Thoracic aorta (tissue), 2 donors: ENCODE results near the gene SPHK2. TPM values are rescaled to one million over a fixed set of nuclear protein-coding genes. Genes with fewer than 3 reads are reported as not detected.
"Not testable (repeated sequence)": the region's sequence is repeated elsewhere in the genome, so short reads cannot be mapped to it uniquely, and the experiment has no call there.

Source experiments
- ATAC-seq: fragments of 150-250 bp; one replicate; pipeline ENCODE4 v1.8.0; 2017; ENCODE audit warnings: low read depth; ENCODE audit not compliant: insufficient number of reproducible peaks, low FRiP score
- DNase-seq: peaks from one replicate; pipeline ENCODE4 v3.0.0-alpha.2; 2020; ENCODE audit warnings: low spot score
- H3K27ac ChIP-seq, 2 donors: fragments of 200-600 bp; sonication (generic); 1 replicate in 1 of 2; 2 replicates in 1 of 2; pipeline ENCODE4 v1.5.1; 2016; ENCODE audit warnings: mild to moderate bottlenecking in 2 of 2, moderate library complexity in 2 of 2
- H3K27me3 ChIP-seq: fragments of 200-600 bp; sonication (generic); replicated peaks from 2 replicates; pipeline ENCODE4 v1.6.0; 2016; ENCODE audit warnings: mild to moderate bottlenecking; ENCODE audit not compliant: insufficient read depth
- H3K36me3 ChIP-seq: fragments of 200-600 bp; sonication (generic); one replicate; pipeline ENCODE4 v1.5.1; 2016
- H3K4me1 ChIP-seq, 2 donors: fragments of 200-600 bp; sonication (generic); 1 replicate in 1 of 2; 2 replicates in 1 of 2; pipeline versions ENCODE4 v1.5.1 to v1.6.0; 2016; ENCODE audit warnings: low read depth in 2 of 2, mild to moderate bottlenecking in 1 of 2; ENCODE audit not compliant: control insufficient read depth in 1 of 2
- H3K4me3 ChIP-seq: fragments of 200-600 bp; sonication (generic); 2 replicates; pipeline ENCODE4 v1.5.1; 2016; ENCODE audit warnings: mild to moderate bottlenecking
- H3K9me3 ChIP-seq: fragments of 200-600 bp; sonication (generic); 2 replicates; pipeline ENCODE4 v1.5.1; 2016
- CTCF ChIP-seq: fragments of 200-600 bp; sonication (generic); IDR thresholded peaks from one replicate; pipeline ENCODE4 v1.5.1; 2019; ENCODE audit warnings: antibody characterized with exemption
- total RNA-seq, 2 donors: library from RNA; depleted of rRNA; stranded (reverse); fragments of >200 nt; gene quantifications; one replicate each; pipeline versions ENCODE4 v1.1.0 to v1.2.3, GENCODE V29; 2016

Gene SPHK2
- total RNA-seq, 2 donors from 2014 or later, result 16.2 to 49.0 TPM

- H3K27ac ChIP-seq, result no peak overlapping the region
- peaks cover 3% of the 10 kb centered on the region for H3K36me3 ChIP-seq
Observed at GRCh38 chr19:48628486-48629296, 9.4 kb downstream of the SPHK2 start.

GRCh38 chr19:48629297-48629598 is 9.9 kb downstream of the SPHK2 start:
- no peak for ATAC-seq

More at GRCh38 chr19:48628486-48629296, 9.4 kb downstream of the SPHK2 start:
- H3K4me3 ChIP-seq, result no peak overlapping the region
- ATAC-seq, result no peak
- no peak for TF ChIP-seq CTCF
- no peaks in the 10 kb centered on the region for H3K9me3 ChIP-seq
- no peaks in the 10 kb centered on the region for H3K27me3 ChIP-seq
- H3K4me1 ChIP-seq, result peaks cover 32 to 53% of the 10 kb centered on the region in 2 donors
- DNase-seq, result no peak

GRCh38 chr19:48629599-48630295 is 10.4 kb downstream of the SPHK2 start:
- ATAC-seq (no peak), DNase-seq (no peak)
- Histone ChIP-seq H3K36me3 (peaks cover 3% of the 10 kb centered on the region), H3K9me3 (no peaks in the 10 kb centered on the region), H3K27me3 (no peaks in the 10 kb centered on the region), H3K4me3 (peak overlapping the region; percentile 60), H3K4me1 (peaks cover 36 to 56% of the 10 kb centered on the region in 2 donors), H3K27ac (peak overlapping the region; percentile 74 to 86)
- TF ChIP-seq CTCF, result no peak

More at GRCh38 chr19:48629297-48629598, 9.9 kb downstream of the SPHK2 start:
- Histone ChIP-seq H3K27me3 (no peaks in the 10 kb centered on the region), H3K9me3 (no peaks in the 10 kb centered on the region), H3K4me3 (no peak overlapping the region), H3K4me1 (peaks cover 37 to 57% of the 10 kb centered on the region in 2 donors), H3K36me3 (peaks cover 3% of the 10 kb centered on the region), H3K27ac (peak overlapping the region in 1 of 2 donors; percentile 86)
- no peak for DNase-seq
- TF ChIP-seq CTCF, result no peak

GRCh38 chr19:48630296-48631063 is 11.2 kb downstream of the SPHK2 start:
- TF ChIP-seq CTCF, result no peak
- DNase-seq (no peak), ATAC-seq (no peak)
- H3K36me3 ChIP-seq, result peaks cover 3% of the 10 kb centered on the region
- peak overlapping the region; percentile 60 for H3K4me3 ChIP-seq
- H3K27me3 ChIP-seq, result no peaks in the 10 kb centered on the region
- H3K4me1 ChIP-seq, result peaks cover 37 to 55% of the 10 kb centered on the region in 2 donors
- peak overlapping the region; percentile 74 to 86 for H3K27ac ChIP-seq
- no peaks in the 10 kb centered on the region for H3K9me3 ChIP-seq

- no peaks in the 10 kb centered on the region for H3K27me3 ChIP-seq
- peaks cover 37 to 62% of the 10 kb centered on the region in 2 donors for H3K4me1 ChIP-seq
- H3K9me3 ChIP-seq, result no peaks in the 10 kb centered on the region
- peak overlapping the region; percentile 60 for H3K4me3 ChIP-seq
- DNase-seq (no peak), ATAC-seq (no peak)
- no peaks in the 10 kb centered on the region for H3K36me3 ChIP-seq
- no peak for TF ChIP-seq CTCF
- peak overlapping the region; percentile 74 to 86 for H3K27ac ChIP-seq
Observed at GRCh38 chr19:48631225-48631624, 11.9 kb downstream of the SPHK2 start.

GRCh38 chr19:48632286-48632685 is 13.0 kb downstream of the SPHK2 start:
- not testable (repeated sequence) for DNase-seq, H3K27me3 ChIP-seq, H3K4me3 ChIP-seq, ATAC-seq, H3K9me3 ChIP-seq, H3K36me3 ChIP-seq
- Histone ChIP-seq H3K4me1 (peaks cover 39 to 69% of the 10 kb centered on the region in 2 donors), H3K27ac (peak overlapping the region in 1 of 2 donors; percentile 44)
